Tibial nerve (tissue), 4 donors: ENCODE data around the gene C1QTNF6. TPM values are rescaled to one million over a fixed set of nuclear protein-coding genes. Genes with fewer than 3 reads are reported as not detected.

Experiments
- DNase-seq, 2 donors: peaks; one replicate each; pipeline ENCODE4 v3.0.0-alpha.2; 2019; ENCODE audit warnings: low spot score in 2 of 2
- H3K27ac ChIP-seq, 4 donors: fragments of 200-600 bp; sonication (generic) in 3 of 4; one replicate each; pipeline ENCODE4 v1.5.1; 2017 to 2019; ENCODE audit warnings: mild to moderate bottlenecking in 1 of 4
- H3K27me3 ChIP-seq, 2 donors: fragments of 200-600 bp; sonication (generic) in 1 of 2; one replicate each; pipeline versions ENCODE4 v1.5.1 to v1.6.0; 2017 to 2019
- H3K36me3 ChIP-seq, 3 donors: fragments of 200-600 bp; sonication (generic); one replicate each; pipeline ENCODE4 v1.5.1; 2018 to 2019
- H3K4me1 ChIP-seq, 4 donors: fragments of 200-600 bp; sonication (generic) in 3 of 4; one replicate each; pipeline ENCODE4 v1.5.1; 2017 to 2019
- H3K4me3 ChIP-seq, 4 donors: fragments of 200-600 bp; sonication (generic) in 3 of 4; one replicate each; pipeline ENCODE4 v1.5.1; 2017 to 2019; ENCODE audit warnings: mild to moderate bottlenecking in 1 of 4, moderate library complexity in 1 of 4
- H3K9me3 ChIP-seq, 4 donors: fragments of 200-600 bp; sonication (generic) in 3 of 4; one replicate each; pipeline ENCODE4 v1.5.1; 2017 to 2019
- EP300 ChIP-seq, 2 donors: sonication (generic); formaldehyde crosslinking; IDR thresholded peaks; one replicate each; pipeline ENCODE4 v1.6.1; 2017; ENCODE audit warnings: antibody characterized with exemption in 2 of 2, mild to moderate bottlenecking in 1 of 2
- POLR2A ChIP-seq, 2 donors: fragments of 450-650 bp; IDR thresholded peaks; one replicate each; pipeline ENCODE4 v1.6.1; 2017; ENCODE audit warnings: antibody characterized with exemption in 2 of 2, mild to moderate bottlenecking in 2 of 2, moderate library complexity in 2 of 2
- WGBS, 2 donors: methylation state at CpG; one replicate each; pipeline ENCODE4 v1.1.5; 2018; 5-methylcytosine and 5-hydroxymethylcytosine counted together
- total RNA-seq, 4 donors: library from RNA; depleted of rRNA; stranded (reverse); fragments of >200 nt; gene quantifications; one replicate each; pipeline ENCODE4 v1.1.0, GENCODE V29; 2016
- TF ChIP-seq, protein P1 (sequence below), 5 experiments: fragments of 200-600 bp in 3 of 5; fragments of 450-650 bp in 2 of 5; sonication (generic) in 3 of 5; IDR thresholded peaks; one replicate each; pipeline ENCODE4 v1.5.1; 2016 to 2019; ENCODE audit warnings: antibody characterized with exemption in 5 of 5, mild to moderate bottlenecking in 3 of 5, moderate library complexity in 2 of 5

Gene C1QTNF6
- total RNA-seq, 4 donors from 2014 or later = 2.6 to 3.9 (median 3.4) TPM

- no peak for DNase-seq
- TF ChIP-seq, protein P1, sequence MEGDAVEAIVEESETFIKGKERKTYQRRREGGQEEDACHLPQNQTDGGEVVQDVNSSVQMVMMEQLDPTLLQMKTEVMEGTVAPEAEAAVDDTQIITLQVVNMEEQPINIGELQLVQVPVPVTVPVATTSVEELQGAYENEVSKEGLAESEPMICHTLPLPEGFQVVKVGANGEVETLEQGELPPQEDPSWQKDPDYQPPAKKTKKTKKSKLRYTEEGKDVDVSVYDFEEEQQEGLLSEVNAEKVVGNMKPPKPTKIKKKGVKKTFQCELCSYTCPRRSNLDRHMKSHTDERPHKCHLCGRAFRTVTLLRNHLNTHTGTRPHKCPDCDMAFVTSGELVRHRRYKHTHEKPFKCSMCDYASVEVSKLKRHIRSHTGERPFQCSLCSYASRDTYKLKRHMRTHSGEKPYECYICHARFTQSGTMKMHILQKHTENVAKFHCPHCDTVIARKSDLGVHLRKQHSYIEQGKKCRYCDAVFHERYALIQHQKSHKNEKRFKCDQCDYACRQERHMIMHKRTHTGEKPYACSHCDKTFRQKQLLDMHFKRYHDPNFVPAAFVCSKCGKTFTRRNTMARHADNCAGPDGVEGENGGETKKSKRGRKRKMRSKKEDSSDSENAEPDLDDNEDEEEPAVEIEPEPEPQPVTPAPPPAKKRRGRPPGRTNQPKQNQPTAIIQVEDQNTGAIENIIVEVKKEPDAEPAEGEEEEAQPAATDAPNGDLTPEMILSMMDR (IDR thresholded peaks at IDR 0.05) = no peak
- TF ChIP-seq POLR2A (IDR thresholded peaks at IDR 0.05) (no peak), EP300 (IDR thresholded peaks at IDR 0.05) (no peak)
- peaks cover 0 to 35% (median 26%) of the 10 kb centered on the region in 4 donors for H3K4me1 ChIP-seq
- no peaks in the 10 kb centered on the region for H3K9me3 ChIP-seq
- 43 to 79% methylated on average over 4 of the region's 4 CpGs for WGBS, 2 donors
- no peaks in the 10 kb centered on the region for H3K36me3 ChIP-seq
- no peak overlapping the region for H3K27ac ChIP-seq
- H3K4me3 ChIP-seq = no peak overlapping the region
- no peaks in the 10 kb centered on the region for H3K27me3 ChIP-seq
Measured at GRCh38 chr22:37190262-37190780, 2.3 kb upstream of the C1QTNF6 start.

DNA sequence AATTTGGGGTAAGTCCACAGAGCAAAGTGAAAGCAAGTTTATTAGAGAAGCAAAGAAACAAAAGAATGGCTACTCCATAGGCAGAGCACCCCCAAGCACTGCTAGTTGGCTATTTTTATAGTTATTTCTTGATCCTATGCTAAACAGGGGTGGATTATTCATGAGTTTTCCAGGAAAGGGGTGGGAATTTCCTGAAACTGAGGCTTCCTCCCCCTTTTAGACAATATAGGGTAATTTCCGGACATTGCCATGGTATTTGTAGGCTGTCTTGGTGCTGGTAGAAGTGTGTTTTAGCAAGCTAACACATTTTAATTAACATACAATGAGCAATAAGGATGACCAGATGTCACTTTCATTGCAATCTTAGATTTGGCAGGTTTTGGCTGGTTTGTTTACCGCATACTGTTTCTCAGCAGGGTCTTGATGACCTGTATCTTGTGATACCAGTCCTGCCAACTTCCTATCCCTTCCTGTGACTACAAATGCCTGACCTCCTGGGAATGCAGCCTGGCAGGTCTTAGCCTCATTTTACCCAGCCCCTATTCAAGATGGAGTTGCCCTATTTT lies 937 bp upstream of the C1QTNF6 start:
- TF ChIP-seq, protein P1 (IDR thresholded peaks at IDR 0.05) = no peak
- no peak for TF ChIP-seq EP300 (IDR thresholded peaks at IDR 0.05)
- no peak for TF ChIP-seq POLR2A (IDR thresholded peaks at IDR 0.05)
- Histone ChIP-seq H3K4me1 (peaks cover 0 to 35% (median 26%) of the 10 kb centered on the region in 4 donors), H3K4me3 (peak overlapping the region in 2 of 4 donors; percentile 35 to 49), H3K27me3 (no peaks in the 10 kb centered on the region), H3K36me3 (peaks cover 0 to 5% (median 0%) of the 10 kb centered on the region in 3 donors), H3K9me3 (no peaks in the 10 kb centered on the region), H3K27ac (peak overlapping the region in 3 of 4 donors; percentile 52 to 92 (median 84))
- DNase-seq = no peak
- 42 to 46% methylated on average over 2 of the region's 2 CpGs for WGBS, 2 donors

DNA sequence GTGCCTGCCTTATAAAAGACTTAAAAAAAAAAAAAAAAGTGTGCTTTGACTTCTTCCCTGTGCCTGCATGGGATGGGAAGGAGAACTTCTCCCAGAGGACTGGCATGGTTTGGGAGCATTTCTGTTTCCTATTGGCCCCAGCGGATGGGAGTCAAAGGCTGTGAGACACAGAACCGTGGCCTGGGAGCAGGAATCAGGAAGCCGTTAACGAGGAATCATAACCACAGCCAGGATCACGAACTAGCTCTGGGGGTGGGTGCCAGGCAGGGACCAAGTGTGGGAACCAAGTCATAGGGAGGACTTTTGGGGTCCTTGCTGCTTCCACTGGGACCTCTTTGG lies 526 bp downstream of the C1QTNF6 start:
- H3K9me3 ChIP-seq = no peaks in the 10 kb centered on the region
- H3K4me1 ChIP-seq = peaks cover 0 to 35% (median 24%) of the 10 kb centered on the region in 4 donors
- peak overlapping the region; percentile 14 to 49 (median 28) for H3K4me3 ChIP-seq
- peak overlapping the region; percentile 52 to 92 (median 70) for H3K27ac ChIP-seq
- peaks cover 0 to 15% (median 0%) of the 10 kb centered on the region in 3 donors for H3K36me3 ChIP-seq
- WGBS, 2 donors = 1 to 12% methylated on average over 5 of the region's 5 CpGs
- no peaks in the 10 kb centered on the region for H3K27me3 ChIP-seq
- TF ChIP-seq, protein P1 (IDR thresholded peaks at IDR 0.05) = no peak
- TF ChIP-seq EP300 (IDR thresholded peaks at IDR 0.05) (no peak), POLR2A (IDR thresholded peaks at IDR 0.05) (no peak)
- DNase-seq = no peak

GRCh38 chr22:37186997-37187522 lies 987 bp downstream of the C1QTNF6 start:
- Histone ChIP-seq H3K27ac (peak overlapping the region in 3 of 4 donors; percentile 52 to 92 (median 84)), H3K9me3 (no peaks in the 10 kb centered on the region), H3K4me1 (peaks cover 0 to 35% (median 24%) of the 10 kb centered on the region in 4 donors), H3K4me3 (peak overlapping the region in 1 of 4 donors; percentile 49), H3K27me3 (no peaks in the 10 kb centered on the region), H3K36me3 (peaks cover 0 to 20% (median 0%) of the 10 kb centered on the region in 3 donors)
- DNase-seq = no peak
- TF ChIP-seq EP300 (IDR thresholded peaks at IDR 0.05) = no peak
- TF ChIP-seq POLR2A (IDR thresholded peaks at IDR 0.05) = no peak
- TF ChIP-seq, protein P1 (IDR thresholded peaks at IDR 0.05) = no peak
- WGBS, 2 donors = 64 to 72% methylated on average over 4 of the region's 4 CpGs
